ENCODE measurements around the gene OPTN.
A peak's percentile ranks its signal among the peaks of the same experiment; 100 is the strongest.
"Not testable (repeated sequence)": the region's sequence is repeated elsewhere in the genome, so short reads cannot be mapped to it uniquely, and the experiment has no call there.

Gene OPTN

DNA sequence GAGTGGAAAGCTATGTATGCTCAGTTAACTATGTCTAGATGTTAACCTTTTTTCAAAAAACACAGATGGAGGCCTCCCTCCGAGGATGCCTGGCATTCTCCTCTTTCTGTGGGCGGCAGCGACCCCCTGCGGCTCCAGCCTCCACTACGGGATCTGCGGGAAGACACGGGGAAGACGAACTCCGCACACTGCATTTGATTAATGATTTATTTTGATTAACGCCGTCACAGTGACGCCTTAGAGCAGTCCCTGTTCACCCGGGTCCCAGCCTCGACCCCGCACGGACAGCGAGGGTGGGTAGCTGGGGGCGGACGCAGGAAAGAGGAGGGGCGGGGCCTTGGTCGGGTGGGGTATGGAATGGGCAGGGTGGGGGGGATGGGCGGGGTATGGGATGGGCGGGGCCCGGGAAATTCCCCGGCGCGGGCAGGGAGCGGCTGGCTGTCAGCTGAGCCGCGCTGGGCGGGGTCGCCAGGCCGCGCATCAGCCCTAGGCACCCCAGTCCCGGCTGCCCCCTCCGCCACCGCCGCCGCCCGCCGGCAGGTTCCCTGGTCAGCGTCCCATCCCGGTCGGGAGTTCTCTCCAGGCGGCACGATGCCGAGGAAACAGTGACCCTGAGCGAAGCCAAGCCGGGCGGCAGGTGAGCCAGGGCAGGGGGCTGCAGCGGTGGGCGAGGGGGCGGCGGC, at the start of gene OPTN:
Gene OPTN, plus strand, starts transcription at position 498 of the 683 bp plus-strand sequence. CDS start 8,960 bp downstream, outside the sequence.
- peak; percentile 85 for DNase-seq

- no peak for DNase-seq
Measured at GRCh38 chr10:13051126-13051694, 48.8 kb upstream of the OPTN start.

- DNase-seq = not testable (repeated sequence)
Measured at GRCh38 chr10:13053208-13053607, 46.8 kb upstream of the OPTN start.

- DNase-seq = no peak
Measured at GRCh38 chr10:13053794-13054462, 46.0 kb upstream of the OPTN start.

- DNase-seq = no peak
Measured at GRCh38 chr10:13054844-13055243, 45.1 kb upstream of the OPTN start.

GRCh38 chr10:13056456-13057077, 43.4 kb upstream of the OPTN start:
- peak; percentile 9 for DNase-seq

DNA sequence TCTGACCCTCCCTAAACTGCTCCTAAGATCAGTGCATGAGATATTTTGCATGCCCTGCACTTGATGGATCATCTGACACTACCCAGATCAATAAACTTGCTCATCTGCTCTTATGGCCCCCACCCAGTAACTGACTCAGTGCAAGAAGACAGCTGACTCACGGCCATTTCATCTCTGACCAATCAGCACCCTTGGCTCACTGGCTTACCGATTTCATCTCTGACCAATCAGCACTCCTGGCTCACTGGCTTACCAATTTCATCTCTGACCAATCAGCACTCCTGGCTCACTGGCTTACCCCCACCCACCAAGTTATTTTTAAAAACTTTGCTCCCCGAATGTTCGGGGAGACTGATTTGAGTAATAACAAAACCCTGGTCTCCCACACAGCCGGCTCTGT, 37.2 kb upstream of the OPTN start:
- no peak for DNase-seq

DNA sequence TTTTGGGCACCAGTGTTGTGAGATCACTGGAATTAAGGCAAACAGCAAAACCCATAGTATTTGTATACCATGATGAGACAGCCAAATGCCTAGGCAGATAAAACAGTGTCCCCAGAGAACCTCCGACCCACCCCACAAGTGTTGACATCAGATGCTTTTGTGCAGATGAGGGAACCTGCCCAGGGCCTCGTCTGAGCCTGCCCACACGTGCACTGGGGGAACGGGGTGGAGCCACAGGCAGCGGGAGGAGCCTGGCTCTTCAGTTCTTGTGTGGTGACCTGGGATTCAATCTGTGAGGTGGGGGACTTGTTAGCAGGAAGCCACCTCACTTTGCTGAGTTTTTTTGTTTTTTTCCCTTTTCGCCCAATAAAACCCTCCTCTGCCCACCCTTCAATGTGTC, 33.4 kb upstream of the OPTN start:
- DNase-seq = peak; percentile 9

DNA sequence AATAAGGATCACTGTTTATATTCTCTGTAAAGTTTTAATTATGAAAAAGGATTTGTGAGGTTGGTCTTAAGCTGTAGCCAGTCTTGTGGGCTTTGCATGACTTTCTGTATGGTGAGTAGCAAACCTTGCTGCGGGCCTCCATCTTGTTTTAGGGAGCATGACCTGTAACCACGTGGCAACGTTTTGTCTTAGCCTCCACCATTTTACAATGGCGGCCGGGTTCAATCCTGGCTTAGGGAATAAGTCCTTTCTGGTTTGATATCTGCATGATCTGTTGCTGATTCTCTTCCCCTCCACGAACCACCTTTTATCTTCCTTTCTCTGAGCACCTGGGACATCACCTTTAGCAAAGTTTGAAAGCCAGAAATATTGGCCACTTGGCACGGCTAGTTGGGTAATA, 32.5 kb upstream of the OPTN start:
- DNase-seq = no peak

DNA sequence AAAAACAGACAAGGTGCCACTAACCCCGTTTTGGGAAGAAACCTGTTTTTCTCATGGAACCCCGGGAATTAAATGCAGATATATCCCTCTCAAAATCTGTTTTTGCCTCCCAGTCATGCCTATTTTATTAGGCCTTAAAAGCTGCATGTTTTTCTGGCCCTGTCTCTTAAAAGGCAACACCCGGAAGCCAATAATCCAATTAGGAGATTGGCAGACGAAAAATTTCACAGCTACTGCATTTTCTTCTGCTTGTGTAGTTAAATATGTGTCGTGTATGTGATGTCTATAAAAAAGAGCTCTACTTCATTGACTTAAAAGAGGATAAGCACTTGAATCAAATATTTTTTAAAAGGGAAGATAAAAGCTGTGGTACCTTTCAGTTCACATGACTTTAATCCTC, 31.9 kb upstream of the OPTN start:
- DNase-seq = no peak

GRCh38 chr10:13068484-13068883, 31.5 kb upstream of the OPTN start:
- DNase-seq = no peak

GRCh38 chr10:13072339-13072738, 27.6 kb upstream of the OPTN start:
- DNase-seq = no peak

GRCh38 chr10:13074563-13075451, 25.2 kb upstream of the OPTN start:
- peak; percentile 85 for DNase-seq

DNA sequence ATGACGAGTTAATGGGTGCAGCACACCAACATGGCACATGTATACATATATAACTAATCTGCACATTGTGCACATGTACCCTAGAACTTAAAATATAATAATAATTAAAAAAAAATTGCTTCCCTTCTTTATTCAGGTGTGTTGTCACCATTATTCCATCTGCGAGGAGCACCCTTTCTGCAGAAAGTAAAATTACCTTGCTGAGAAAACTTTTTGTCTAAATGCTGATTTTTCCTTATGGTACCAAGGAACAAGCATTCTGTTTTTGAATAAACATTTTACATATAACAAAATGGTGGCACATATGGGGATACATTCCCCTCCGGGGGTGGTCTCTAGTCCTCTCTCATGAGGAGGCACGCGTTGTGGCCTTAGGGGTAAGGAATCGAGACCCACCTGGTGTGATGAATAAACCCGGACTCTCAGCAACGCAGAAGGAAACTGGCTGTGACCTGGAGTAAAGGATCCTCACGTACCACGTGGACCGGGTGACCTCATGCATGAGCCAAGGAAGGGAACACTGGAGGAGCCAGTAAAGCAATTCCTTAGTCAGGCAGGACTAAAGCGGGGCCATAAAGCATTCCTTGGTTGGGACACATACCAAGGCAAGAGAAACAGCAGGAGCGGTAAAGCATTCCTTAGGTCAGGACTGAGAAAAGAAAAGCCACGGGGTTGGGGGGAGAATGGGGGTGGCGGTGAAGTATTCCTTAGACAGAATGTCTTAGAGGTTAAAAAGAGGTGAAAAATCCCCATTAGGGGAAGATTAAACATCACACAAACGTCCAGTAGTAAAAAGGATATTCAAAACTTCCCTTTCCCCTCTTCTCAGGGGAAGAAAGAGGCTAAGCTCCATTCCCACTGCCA, 20.8 kb upstream of the OPTN start:
- DNase-seq = no peak

DNA sequence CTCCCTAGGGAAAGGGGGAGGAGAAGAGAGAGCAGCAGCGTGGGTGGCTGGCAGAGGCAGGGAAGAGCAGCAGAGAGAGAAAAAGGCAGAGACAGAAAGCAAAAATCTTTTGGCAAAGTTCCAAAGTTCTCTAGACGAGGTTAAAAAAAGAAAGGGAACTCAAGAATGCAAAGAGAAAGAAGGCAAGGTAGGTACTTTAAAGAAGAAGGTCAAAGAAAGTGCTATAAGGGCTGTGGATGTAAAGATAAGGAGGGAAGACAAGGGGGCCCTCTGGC, 20.2 kb upstream of the OPTN start:
- DNase-seq = peak; percentile 38

DNA sequence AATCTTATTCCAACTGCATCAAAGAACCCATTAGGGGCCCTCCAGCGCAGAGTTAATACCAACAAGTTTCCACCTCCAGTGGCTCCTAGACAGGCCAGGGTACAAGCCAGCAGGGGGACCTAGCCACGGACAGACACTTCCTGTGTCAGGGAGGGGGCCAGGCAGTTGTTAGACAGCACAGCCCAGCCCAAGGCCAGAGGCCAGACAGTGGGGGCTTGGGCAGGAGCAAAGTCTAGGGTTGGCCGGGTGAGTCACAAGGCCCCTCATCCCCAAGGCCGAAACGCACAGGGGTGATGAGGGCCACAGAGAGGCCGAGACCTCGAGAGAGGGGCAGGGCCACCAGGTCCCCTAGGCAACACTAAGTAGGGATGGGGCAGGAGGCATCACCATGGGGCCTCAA, 19.3 kb upstream of the OPTN start:
- no peak for DNase-seq

DNA sequence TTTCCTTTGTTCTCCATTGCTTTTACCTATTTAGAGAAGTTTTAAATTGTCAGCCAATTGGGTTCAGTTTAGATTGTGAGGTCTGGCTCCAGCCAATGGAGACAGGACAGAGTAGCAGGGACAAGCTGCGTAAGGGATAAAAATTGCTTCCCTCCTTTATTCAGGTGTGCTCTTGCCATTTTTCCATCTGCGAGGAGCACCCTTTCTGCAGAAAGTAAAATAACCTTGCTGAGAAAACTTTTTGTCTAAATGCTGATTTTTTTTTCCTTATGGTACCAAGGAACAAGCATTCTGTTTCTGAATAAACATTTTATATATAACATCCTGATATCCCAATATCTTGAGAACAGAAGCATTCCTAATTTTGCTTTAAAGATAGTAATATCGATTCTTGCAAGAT, 16.3 kb upstream of the OPTN start:
- not testable (repeated sequence) for DNase-seq

DNA sequence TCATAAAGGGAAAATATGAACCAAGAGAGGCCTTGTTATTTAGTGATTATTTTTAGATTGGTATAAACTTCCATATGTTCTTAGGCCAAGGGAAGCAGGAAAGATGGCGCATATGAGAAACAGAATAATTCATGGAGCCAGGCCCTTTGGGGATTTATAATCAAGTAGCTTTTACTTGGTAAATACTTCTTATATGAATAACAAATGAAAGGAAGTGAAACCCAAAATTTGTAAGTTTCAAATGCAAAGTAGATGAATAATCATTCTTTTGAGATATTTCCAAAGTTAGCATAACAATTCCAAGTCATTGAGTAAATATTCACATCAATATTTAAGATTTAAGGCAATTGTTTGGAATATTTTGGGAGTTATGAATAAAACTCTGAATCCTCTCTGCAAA, 13.9 kb upstream of the OPTN start:
- no peak for DNase-seq

GRCh38 chr10:13087601-13087985, 12.4 kb upstream of the OPTN start:
- DNase-seq = no peak

DNA sequence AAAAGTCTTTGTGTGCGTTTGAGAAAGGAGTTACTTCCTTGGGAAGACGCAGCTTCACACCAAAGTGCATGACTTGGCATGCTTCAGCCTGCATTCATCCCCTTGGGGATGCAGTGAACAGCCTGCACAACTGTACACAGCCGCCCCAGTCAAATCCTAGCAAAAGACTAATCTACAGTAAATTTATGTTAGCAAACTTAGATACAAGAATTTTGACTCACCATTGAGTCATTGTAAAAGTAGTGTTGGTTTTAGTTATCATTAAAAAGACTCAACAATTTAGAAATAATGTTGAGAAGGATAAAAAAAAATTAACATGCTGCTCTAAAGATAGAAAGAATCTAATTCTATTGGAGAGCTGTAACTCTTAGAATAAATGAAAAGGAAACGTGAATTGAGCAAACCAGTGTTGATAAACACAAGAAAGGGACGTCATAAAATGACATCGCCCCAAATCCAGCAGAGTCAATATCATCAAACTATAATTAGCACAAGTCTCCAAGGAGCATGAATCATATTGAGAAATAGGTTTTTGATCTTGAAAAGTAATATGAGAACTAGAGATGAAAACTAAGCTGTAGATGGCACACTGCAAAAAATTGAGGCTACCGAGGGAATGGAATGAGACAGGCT, 11.9 kb upstream of the OPTN start:
- DNase-seq = no peak

GRCh38 chr10:13089345-13089744, 10.6 kb upstream of the OPTN start:
- no peak for DNase-seq

GRCh38 chr10:13090289-13090688, 9.7 kb upstream of the OPTN start:
- DNase-seq = no peak

Data from hematopoietic multipotent progenitor cell treated with erythropoietin and hydrocortisone succinate and interleukin-3 and kit ligand, for 6 days (in vitro differentiated cells).